ENCODE results near the gene FILIP1L.

GRCh38 chr3:99805160-99805559, 309.1 kb downstream of the FILIP1L start:
- TF ChIP-seq POLR2A (IDR thresholded peaks at IDR 0.05) = no peak
- no peak for TF ChIP-seq CTCF (IDR thresholded peaks at IDR 0.05)
